Neural cell (in vitro differentiated cells): Measurements from ENCODE around the gene SLC26A11. TPM values are rescaled to one million over a fixed set of nuclear protein-coding genes. Genes with fewer than 3 reads are reported as not detected.

Source experiments
- H2AFZ ChIP-seq: fragments of 200-600, 300-800 bp; sonication (generic), shearing (Covaris generic); 2 replicates; pipeline ENCODE4 v1.6.0; 2014; ENCODE audit warnings: low read depth, mild to moderate bottlenecking, antibody characterized with exemption, low read length, moderate library complexity
- H3F3A ChIP-seq: fragments of 200-600 bp; shearing (Covaris generic); 2 replicates; pipeline ENCODE4 v1.6.1; 2016; ENCODE audit warnings: mild to moderate bottlenecking, moderate library complexity, mixed read lengths, antibody characterized with exemption, low read length; ENCODE audit not compliant: insufficient read depth, poor library complexity, severe bottlenecking
- H3K27ac ChIP-seq: fragments of 200-600, 300-800 bp; sonication (generic), shearing (Covaris generic); 2 replicates; pipeline ENCODE4 v1.5.1; 2014; ENCODE audit warnings: mild to moderate bottlenecking, low read length, moderate library complexity
- H3K27me3 ChIP-seq: fragments of 300-800, 200-600 bp; sonication (generic), shearing (Covaris generic); 2 replicates; pipeline ENCODE4 v1.6.0; 2014; ENCODE audit warnings: mild to moderate bottlenecking, low read depth, low read length, moderate library complexity; ENCODE audit not compliant: insufficient read depth
- H3K36me3 ChIP-seq: fragments of 300-800, 200-600 bp; sonication (generic), shearing (Covaris generic); 2 replicates; pipeline ENCODE4 v1.5.1; 2014; ENCODE audit warnings: mild to moderate bottlenecking, antibody characterized with exemption, low read length, moderate library complexity; ENCODE audit not compliant: insufficient read depth
- H3K4me2 ChIP-seq: fragments of 300-800, 200-600 bp; sonication (generic), shearing (Covaris generic); 2 replicates; pipeline ENCODE4 v1.6.0; 2014; ENCODE audit warnings: mild to moderate bottlenecking, low read length
- H3K4me3 ChIP-seq: fragments of 300-800, 200-600 bp; sonication (generic), shearing (Covaris generic); 2 replicates; pipeline ENCODE4 v1.5.1; 2014; ENCODE audit warnings: mild to moderate bottlenecking, low read length, moderate library complexity
- H3K79me2 ChIP-seq: fragments of 200-600 bp; shearing (Covaris generic); replicated peaks from 2 replicates; pipeline ENCODE4 v1.6.0; 2014; ENCODE audit warnings: mild to moderate bottlenecking, low read length, moderate library complexity; ENCODE audit not compliant: insufficient read depth
- H3K9ac ChIP-seq: fragments of 300-800, 200-600 bp; sonication (generic), shearing (Covaris generic); 2 replicates; pipeline ENCODE4 v1.6.1; 2016; ENCODE audit warnings: mild to moderate bottlenecking, low read length, mixed read lengths
- H3K9me2 ChIP-seq: fragments of 200-600 bp; shearing (Covaris generic); 2 replicates; pipeline ENCODE4 v1.6.1; 2016; ENCODE audit warnings: mild to moderate bottlenecking, low read length, mixed read lengths; ENCODE audit not compliant: insufficient read depth
- H3K9me3 ChIP-seq: fragments of 200-600, 300-800 bp; sonication (generic), shearing (Covaris generic); 2 replicates; pipeline ENCODE4 v1.6.1; 2016; ENCODE audit warnings: mild to moderate bottlenecking, mixed run types, low read length, moderate library complexity, mixed read lengths
- H4K20me1 ChIP-seq: fragments of 200-600 bp; shearing (Covaris generic); 2 replicates; pipeline ENCODE4 v1.6.1; 2016; ENCODE audit warnings: mild to moderate bottlenecking, mixed run types; ENCODE audit not compliant: insufficient read depth
- EP300 ChIP-seq: fragments of 450-650 bp; conservative IDR thresholded peaks from 2 replicates; pipeline ENCODE4 v1.6.1; 2014; ENCODE audit warnings: antibody characterized with exemption, mild to moderate bottlenecking, moderate library complexity; ENCODE audit not compliant: poor library complexity, severe bottlenecking
- EZH2 ChIP-seq: fragments of 200-600, 300-800 bp; shearing (Covaris generic), sonication (generic); IDR thresholded peaks from 2 replicates; pipeline ENCODE4 v1.6.1; 2014; ENCODE audit warnings: antibody characterized with exemption, low read length, borderline replicate concordance, mild to moderate bottlenecking; ENCODE audit not compliant: insufficient read depth, poor library complexity, severe bottlenecking
- MXI1 ChIP-seq: fragments of 450-650 bp; conservative IDR thresholded peaks from 2 replicates; pipeline ENCODE4 v1.6.1; 2014; ENCODE audit warnings: antibody characterized with exemption, mild to moderate bottlenecking; ENCODE audit not compliant: poor library complexity, severe bottlenecking
- POLR2AphosphoS5 ChIP-seq: IDR thresholded peaks from 2 replicates; pipeline ENCODE4 v1.6.1; 2012
- RAD21 ChIP-seq: fragments of 450-650 bp; conservative IDR thresholded peaks from 2 replicates; pipeline ENCODE4 v1.6.1; 2014; ENCODE audit warnings: antibody characterized with exemption, mild to moderate bottlenecking, moderate library complexity
- SMC3 ChIP-seq: fragments of 450-650 bp; conservative IDR thresholded peaks from 2 replicates; pipeline ENCODE4 v1.6.1; 2014; ENCODE audit warnings: antibody characterized with exemption, mild to moderate bottlenecking, moderate library complexity; ENCODE audit not compliant: poor library complexity
- TAF1 ChIP-seq: IDR thresholded peaks from 2 replicates; pipeline ENCODE4 v1.6.1; 2012; ENCODE audit warnings: low read depth
- polyA plus RNA-seq: library from polyadenylated mRNA; depleted of rRNA; stranded (reverse); fragments of >200 nt; gene quantifications from 2 replicates; pipeline ENCODE4 v1.2.3, GENCODE V29; 2014
- TF ChIP-seq, protein P1 (sequence below): fragments of 450-650 bp; IDR thresholded peaks from 2 replicates; pipeline ENCODE4 v1.5.1; 2014; ENCODE audit warnings: antibody characterized with exemption, mild to moderate bottlenecking, moderate library complexity; ENCODE audit not compliant: poor library complexity, severe bottlenecking
- TF ChIP-seq, protein P2 (sequence below): IDR thresholded peaks from 2 replicates; pipeline ENCODE4 v1.6.1; 2012; ENCODE audit warnings: borderline replicate concordance

Gene SLC26A11
- polyA plus RNA-seq, 1 donor from 2014 or later, result 18.6 TPM

DNA sequence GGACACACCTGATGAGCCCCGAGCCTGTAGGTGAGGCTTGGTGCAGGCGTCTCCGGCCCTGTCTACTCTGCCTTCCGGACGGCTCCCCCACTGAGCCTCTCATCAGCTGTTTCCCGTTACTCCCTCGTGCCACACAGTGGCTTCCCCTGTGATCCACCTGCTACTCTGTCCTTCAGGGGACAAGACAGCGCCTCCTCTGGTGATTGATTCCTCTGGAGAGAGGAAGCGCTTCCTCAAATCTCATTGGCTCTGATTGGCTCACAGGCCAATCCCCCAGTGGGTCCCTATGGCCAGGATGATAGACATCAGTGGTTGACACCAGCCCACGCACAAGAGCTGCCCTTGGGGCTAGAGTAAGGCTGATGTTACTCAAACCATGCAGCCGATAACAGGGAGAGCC is 64.4 kb downstream of the SLC26A11 start:
- no peaks in the 10 kb centered on the region for H3K36me3 ChIP-seq
- H3K27me3 ChIP-seq, result no peaks in the 10 kb centered on the region

DNA sequence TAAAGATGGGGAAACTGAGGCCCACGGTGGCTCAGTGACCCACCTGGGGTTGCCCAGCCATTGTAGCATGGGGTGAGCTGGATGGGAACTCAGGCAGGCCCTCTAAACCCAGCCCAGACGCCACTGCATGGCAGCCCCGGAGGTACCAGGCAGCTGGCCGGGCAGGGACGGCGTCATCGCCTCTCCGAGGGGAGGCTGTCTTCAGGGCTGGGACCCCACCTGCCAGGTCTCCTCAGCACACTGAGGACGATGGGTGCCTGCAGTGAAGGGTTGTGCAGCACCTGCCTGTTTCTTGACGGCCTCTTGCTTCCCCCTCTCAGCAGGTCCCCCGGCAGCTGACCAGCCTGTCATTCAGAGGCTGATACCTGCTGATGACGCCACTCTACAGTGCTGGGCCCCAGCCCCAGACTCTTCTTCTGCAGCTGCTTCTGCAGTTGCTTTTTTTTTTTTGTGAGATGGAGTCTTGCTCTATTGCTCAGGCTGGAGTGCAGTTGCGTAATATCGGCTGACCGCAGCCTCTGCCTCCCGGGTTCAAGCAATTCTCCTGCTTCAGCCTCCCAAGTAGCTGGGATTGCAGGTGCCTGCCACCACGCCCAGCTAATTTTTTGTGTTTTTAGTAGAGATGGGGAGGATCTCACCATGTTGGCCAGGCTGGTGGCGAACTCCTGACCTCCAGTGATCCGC is 65.2 kb downstream of the SLC26A11 start:
- H3K9me2 ChIP-seq, result no peaks in the 10 kb centered on the region
- no peaks in the 10 kb centered on the region for H3K9me3 ChIP-seq
- H3K4me2 ChIP-seq, result no peak overlapping the region
- H4K20me1 ChIP-seq, result no peaks in the 10 kb centered on the region
- H3K9ac ChIP-seq, result no peak overlapping the region
- no peaks in the 10 kb centered on the region for H3K27me3 ChIP-seq
- H3K4me3 ChIP-seq, result no peak overlapping the region
- no peaks in the 10 kb centered on the region for H3K79me2 ChIP-seq
- no peaks in the 10 kb centered on the region for H3K36me3 ChIP-seq
- H3K27ac ChIP-seq, result no peak overlapping the region
- H2AFZ ChIP-seq, result no peak overlapping the region
- no peaks in the 10 kb centered on the region for H3F3A ChIP-seq
- TF ChIP-seq MXI1, result no peak
- TF ChIP-seq EP300, result no peak
- no peak for TF ChIP-seq TAF1
- TF ChIP-seq, protein P1, sequence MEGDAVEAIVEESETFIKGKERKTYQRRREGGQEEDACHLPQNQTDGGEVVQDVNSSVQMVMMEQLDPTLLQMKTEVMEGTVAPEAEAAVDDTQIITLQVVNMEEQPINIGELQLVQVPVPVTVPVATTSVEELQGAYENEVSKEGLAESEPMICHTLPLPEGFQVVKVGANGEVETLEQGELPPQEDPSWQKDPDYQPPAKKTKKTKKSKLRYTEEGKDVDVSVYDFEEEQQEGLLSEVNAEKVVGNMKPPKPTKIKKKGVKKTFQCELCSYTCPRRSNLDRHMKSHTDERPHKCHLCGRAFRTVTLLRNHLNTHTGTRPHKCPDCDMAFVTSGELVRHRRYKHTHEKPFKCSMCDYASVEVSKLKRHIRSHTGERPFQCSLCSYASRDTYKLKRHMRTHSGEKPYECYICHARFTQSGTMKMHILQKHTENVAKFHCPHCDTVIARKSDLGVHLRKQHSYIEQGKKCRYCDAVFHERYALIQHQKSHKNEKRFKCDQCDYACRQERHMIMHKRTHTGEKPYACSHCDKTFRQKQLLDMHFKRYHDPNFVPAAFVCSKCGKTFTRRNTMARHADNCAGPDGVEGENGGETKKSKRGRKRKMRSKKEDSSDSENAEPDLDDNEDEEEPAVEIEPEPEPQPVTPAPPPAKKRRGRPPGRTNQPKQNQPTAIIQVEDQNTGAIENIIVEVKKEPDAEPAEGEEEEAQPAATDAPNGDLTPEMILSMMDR, result no peak
- no peak for TF ChIP-seq POLR2AphosphoS5
- no peak for TF ChIP-seq RAD21
- TF ChIP-seq, protein P2, sequence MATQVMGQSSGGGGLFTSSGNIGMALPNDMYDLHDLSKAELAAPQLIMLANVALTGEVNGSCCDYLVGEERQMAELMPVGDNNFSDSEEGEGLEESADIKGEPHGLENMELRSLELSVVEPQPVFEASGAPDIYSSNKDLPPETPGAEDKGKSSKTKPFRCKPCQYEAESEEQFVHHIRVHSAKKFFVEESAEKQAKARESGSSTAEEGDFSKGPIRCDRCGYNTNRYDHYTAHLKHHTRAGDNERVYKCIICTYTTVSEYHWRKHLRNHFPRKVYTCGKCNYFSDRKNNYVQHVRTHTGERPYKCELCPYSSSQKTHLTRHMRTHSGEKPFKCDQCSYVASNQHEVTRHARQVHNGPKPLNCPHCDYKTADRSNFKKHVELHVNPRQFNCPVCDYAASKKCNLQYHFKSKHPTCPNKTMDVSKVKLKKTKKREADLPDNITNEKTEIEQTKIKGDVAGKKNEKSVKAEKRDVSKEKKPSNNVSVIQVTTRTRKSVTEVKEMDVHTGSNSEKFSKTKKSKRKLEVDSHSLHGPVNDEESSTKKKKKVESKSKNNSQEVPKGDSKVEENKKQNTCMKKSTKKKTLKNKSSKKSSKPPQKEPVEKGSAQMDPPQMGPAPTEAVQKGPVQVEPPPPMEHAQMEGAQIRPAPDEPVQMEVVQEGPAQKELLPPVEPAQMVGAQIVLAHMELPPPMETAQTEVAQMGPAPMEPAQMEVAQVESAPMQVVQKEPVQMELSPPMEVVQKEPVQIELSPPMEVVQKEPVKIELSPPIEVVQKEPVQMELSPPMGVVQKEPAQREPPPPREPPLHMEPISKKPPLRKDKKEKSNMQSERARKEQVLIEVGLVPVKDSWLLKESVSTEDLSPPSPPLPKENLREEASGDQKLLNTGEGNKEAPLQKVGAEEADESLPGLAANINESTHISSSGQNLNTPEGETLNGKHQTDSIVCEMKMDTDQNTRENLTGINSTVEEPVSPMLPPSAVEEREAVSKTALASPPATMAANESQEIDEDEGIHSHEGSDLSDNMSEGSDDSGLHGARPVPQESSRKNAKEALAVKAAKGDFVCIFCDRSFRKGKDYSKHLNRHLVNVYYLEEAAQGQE, result no peak
- no peak for TF ChIP-seq EZH2

More for the DNA sequence above, 64.4 kb downstream of the SLC26A11 start:
- H3K9me2 ChIP-seq, result no peaks in the 10 kb centered on the region
- H3K27ac ChIP-seq, result no peak overlapping the region
- no peak overlapping the region for H3K4me3 ChIP-seq
- no peaks in the 10 kb centered on the region for H4K20me1 ChIP-seq
- no peak overlapping the region for H2AFZ ChIP-seq
- no peaks in the 10 kb centered on the region for H3K79me2 ChIP-seq
- H3K9ac ChIP-seq, result no peak overlapping the region
- no peak overlapping the region for H3K4me2 ChIP-seq
- TF ChIP-seq SMC3 (no peak), EZH2 (no peak), TAF1 (no peak)
- no peaks in the 10 kb centered on the region for H3F3A ChIP-seq
- no peaks in the 10 kb centered on the region for H3K9me3 ChIP-seq

DNA sequence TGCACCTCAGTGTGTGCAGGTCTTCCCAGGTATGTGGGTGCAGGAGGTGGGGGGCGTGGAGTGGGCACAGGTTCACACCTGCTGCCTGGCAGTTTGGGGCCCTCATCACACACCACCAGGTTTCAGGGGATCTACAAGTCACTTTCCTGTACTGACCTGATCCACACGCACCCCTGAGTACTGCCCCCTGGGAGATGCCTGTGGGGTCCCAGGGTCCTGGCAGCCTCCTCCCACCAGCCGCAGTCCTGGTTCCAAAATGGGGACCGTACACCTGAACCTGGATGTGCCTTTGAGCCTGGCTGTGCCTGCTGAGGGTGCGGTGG is 66.4 kb downstream of the SLC26A11 start:
- H3K9me3 ChIP-seq, result no peaks in the 10 kb centered on the region
- no peaks in the 10 kb centered on the region for H3K36me3 ChIP-seq
- no peaks in the 10 kb centered on the region for H3K79me2 ChIP-seq
- no peaks in the 10 kb centered on the region for H3K9me2 ChIP-seq
- no peak overlapping the region for H3K9ac ChIP-seq
- TF ChIP-seq, protein P1, result no peak
- TF ChIP-seq RAD21, result no peak
- no peak for TF ChIP-seq TAF1
- TF ChIP-seq EP300, result no peak
- no peak for TF ChIP-seq SMC3
- TF ChIP-seq POLR2AphosphoS5, result no peak
- no peak for TF ChIP-seq MXI1
- TF ChIP-seq EZH2, result no peak
- TF ChIP-seq, protein P2, result no peak
- H2AFZ ChIP-seq, result no peak overlapping the region
- H3F3A ChIP-seq, result no peaks in the 10 kb centered on the region
- no peak overlapping the region for H3K4me3 ChIP-seq
- no peak overlapping the region for H3K27ac ChIP-seq
- no peak overlapping the region for H3K4me2 ChIP-seq
- no peaks in the 10 kb centered on the region for H3K27me3 ChIP-seq
- no peaks in the 10 kb centered on the region for H4K20me1 ChIP-seq
